Measurements from ENCODE around the gene FAM153A.
"Not testable (repeated sequence)": the region's sequence is repeated elsewhere in the genome, so short reads cannot be mapped to it uniquely, and the experiment has no call there.

DNA sequence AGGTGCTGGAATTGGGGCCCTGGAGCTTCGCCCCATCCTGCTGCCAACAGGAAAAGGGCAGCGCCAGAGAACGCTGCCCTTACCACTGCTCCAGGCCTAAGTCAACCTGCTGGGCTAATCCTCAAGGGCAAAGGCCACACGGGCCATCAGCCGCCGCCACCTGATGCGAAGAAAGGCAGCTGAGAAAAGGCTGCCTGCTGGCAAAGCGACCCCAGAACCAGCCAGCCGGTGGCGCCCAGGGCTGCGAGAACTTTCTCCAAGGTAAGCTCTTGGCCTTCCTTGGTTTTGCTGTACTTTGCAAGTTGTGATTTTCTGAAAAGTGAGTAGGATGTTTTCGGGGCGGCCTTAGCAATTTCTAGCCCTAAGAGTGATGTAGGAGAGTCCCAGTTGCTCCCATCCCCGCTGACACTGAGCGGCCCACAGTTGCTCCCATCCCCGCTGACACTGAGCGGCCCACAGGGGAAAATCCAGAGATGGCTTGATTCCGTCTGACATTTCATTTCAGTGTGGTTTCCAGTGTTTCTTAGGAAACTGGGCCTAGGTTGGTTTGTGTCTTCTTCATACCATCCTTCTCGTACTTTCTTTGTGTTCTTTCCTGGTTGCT, 15.6 kb upstream of the FAM153A start:
- not testable (repeated sequence) for TF ChIP-seq EZH2 (IDR thresholded peaks at IDR 0.05); POLR2AphosphoS5 (IDR thresholded peaks at IDR 0.05; ENCODE audit: borderline replicate concordance, low read depth, low read length); FOXP2 (optimal IDR thresholded peaks at IDR 0.05; ENCODE audit: control extremely low read depth, extremely low read length, insufficient read depth)

All from SK-N-MC (cell line).